GM21423 (cell line): ENCODE results near the gene CD209.
"Not testable (repeated sequence)": the region's sequence is repeated elsewhere in the genome, so short reads cannot be mapped to it uniquely, and the experiment has no call there.

Experiments
- ATAC-seq: cut with Tn5 transposase; IDR thresholded peaks from one replicate; pipeline ENCODE4 v1.9.1; 2021; ENCODE audit warnings: mild to moderate bottlenecking, moderate library complexity; ENCODE audit not compliant: unreplicated experiment

CD209 gene, protein sequence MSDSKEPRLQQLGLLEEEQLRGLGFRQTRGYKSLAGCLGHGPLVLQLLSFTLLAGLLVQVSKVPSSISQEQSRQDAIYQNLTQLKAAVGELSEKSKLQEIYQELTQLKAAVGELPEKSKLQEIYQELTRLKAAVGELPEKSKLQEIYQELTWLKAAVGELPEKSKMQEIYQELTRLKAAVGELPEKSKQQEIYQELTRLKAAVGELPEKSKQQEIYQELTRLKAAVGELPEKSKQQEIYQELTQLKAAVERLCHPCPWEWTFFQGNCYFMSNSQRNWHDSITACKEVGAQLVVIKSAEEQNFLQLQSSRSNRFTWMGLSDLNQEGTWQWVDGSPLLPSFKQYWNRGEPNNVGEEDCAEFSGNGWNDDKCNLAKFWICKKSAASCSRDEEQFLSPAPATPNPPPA

DNA sequence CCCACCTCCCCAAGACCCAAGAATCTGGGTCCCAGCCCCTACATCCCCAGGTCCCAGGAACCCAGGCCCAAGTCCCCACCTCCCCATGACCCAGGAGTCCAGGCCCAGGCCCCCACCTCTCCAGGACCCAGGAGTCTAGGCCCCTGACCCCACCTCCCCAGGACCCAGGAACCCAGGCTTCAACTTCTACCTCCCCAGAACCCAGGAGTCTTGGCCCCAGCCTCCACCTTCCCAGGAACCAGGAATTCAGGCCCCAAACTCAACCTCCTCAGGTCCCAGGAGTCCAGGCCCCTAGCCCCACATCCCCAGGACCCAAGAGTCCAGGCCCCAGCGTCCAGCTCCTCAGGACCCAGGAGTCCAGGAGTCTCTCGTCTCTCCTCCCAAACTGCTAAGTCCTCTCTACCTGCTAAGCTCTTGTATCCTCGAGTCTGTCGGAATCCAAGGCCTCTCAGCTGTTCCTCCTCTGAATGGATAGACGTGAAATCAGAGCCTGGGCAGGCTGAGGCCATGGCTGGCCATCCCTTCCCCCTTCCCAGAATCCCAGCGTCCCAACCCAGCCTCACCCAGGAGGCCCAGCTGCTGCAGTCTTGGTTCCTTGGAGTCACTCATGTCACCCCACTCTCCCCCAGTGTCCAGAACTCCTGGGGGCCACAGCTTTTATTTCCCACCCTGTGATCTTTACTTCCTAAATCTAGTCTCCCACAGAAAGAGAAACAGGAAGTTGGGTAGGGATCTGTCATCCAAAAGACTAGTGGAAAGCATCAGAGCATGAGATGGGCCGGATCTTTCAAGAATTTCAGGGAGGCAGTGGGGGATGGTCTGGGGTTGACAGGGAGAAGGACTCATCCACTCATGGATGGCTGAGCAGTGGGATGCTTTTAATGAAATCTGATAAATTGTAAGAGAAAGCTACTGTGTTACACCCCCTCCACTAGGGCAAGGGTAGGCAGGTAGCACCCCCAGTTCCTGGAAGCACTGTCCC lies at the start of gene CD209:
Gene CD209 (minus strand): TSS at position 632 of the 982 bp plus-strand sequence. CDS start 23 bp downstream, at position 609.
- ATAC-seq = no peak

DNA sequence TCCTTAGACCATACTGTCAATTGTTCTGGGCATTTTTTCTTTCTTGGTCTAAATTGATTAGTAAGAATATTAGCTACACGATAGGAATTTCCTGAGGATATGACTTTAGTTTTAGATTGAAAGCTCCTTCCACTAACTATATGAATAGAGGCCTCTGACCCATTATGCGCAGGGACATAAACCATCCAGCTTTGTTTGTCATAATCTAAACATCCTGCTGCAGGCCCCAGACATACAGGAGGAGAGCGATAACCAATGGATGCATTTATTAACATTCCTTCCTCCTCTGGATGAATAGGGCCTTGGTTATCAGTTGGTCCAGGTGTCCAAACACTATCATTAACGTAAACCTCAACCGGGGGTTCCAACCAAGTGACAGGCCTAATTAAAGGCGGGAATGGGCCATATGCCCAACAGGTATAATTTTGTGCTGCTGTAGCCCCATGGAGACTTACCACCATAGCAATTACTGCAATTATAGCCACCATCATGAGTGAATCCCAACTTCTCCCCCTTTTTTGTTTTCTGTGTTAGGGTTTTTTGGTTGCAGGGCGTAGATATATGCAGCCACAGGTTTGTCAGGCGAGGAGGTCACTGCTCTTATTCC lies 48.3 kb upstream of the CD209 start:
- ATAC-seq = no peak

DNA sequence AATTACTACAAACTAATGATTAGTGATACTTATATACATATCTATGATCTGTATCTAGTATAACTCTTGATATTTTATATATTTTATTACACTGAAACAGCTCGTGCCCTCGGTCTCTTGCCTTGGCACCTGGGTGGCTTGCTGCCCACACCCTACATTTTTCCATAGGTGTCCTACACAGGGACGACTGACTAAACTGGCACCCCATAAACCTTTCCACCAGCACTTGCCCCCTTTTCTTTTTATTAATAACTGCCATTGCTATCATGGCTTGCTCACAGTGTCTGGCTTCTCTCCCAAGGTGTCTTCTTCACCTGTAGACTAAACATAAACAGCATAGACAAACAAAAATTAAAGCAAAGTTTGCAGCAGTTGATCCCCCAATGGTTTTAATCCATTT lies 46.2 kb upstream of the CD209 start:
- ATAC-seq = no peak

DNA sequence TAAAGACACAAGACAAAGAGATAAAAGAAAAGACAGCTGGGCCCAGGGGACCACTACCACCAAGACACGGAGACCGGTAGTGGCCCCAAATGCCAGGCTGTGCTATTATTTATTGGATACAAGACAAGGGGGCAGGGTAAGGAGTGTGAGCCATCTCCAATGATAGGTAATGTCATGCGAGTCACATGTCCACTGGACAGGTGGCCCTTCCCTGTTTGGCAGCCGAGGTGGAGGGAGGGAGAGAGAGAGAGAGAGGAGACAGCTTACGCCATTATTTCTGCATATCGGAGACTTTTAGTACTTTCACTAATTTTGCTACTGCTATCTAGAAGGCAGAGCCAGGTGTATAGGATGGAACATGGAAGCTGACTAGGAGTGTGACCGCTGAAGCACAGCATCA lies 45.4 kb upstream of the CD209 start:
- not testable (repeated sequence) for ATAC-seq

DNA sequence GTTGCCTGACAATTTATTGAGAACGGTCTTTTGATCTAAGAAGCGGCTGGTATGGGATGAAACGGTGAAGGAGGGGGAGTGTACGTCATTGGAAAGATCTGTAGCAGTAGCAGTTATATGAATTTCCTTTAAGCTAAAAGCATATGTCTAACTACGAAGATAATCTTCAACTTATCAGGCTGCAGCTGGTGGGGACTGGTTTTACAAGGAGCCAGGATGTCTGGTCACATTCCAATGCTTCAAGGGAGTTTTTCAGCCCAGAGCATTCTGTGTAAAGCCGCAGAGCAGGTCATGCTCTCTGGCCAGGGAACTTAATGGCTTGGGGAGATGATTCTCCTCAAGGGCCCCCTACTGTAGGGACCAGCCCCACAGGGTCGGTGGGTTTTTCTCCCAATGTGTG lies 44.9 kb upstream of the CD209 start:
- no peak for ATAC-seq

DNA sequence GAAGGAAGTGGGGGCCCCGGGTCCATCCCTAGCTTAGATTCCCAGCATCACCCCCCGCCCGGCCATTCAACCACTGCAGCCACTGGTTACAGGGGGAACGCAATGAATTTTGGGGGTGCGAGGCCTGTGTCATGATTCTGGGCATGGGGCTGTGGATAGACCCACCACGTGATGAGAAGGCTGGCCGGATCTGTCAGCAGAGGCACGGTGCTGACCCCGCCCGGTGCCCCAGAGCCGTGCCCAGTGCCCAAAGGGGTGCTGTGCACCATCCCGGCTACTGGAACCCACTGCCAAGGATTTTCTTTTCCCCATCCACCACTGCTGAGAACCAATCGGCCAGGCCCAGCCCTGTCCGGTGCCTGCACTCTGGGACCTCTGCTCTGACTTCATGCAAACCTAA lies 43.1 kb upstream of the CD209 start:
- ATAC-seq = no peak

DNA sequence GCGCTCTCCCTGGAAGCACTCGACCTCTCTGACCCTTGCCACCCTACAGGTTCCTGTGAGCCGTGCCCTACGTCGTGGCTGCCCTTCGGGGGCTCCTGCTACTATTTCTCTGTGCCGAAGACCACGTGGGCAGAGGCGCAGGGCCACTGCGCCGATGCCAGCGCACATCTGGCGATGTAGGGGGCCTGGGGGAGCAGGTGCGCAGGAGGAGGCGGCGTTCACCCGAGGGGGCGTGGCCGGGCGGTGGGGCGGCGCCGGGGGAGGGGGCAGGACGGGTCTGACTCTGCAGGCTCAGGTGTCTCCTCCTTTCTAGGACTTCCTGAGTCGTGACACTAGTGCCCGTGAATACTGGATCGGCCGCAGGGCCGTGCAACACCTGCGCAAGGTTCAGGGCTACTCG lies 42.1 kb upstream of the CD209 start:
- ATAC-seq = no peak

DNA sequence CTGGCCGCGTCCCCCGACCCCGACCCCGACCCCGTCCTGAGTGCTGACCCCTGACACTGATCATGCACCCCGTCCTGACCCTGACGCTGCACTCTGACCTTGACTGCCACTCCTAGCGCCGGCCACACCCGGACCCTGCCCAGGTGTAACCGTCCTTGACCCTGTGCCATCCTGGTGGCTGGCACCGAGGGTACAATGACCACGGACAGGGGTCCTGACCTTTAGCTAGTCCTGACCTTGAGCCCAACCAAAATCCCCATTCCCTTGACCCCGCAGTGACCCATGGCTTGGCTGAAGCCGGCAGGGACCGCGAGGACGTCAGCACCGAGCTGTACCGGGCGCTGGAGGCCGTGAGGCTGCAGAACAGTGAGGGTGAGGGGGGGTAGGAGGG lies 41.6 kb upstream of the CD209 start:
- ATAC-seq = no peak

DNA sequence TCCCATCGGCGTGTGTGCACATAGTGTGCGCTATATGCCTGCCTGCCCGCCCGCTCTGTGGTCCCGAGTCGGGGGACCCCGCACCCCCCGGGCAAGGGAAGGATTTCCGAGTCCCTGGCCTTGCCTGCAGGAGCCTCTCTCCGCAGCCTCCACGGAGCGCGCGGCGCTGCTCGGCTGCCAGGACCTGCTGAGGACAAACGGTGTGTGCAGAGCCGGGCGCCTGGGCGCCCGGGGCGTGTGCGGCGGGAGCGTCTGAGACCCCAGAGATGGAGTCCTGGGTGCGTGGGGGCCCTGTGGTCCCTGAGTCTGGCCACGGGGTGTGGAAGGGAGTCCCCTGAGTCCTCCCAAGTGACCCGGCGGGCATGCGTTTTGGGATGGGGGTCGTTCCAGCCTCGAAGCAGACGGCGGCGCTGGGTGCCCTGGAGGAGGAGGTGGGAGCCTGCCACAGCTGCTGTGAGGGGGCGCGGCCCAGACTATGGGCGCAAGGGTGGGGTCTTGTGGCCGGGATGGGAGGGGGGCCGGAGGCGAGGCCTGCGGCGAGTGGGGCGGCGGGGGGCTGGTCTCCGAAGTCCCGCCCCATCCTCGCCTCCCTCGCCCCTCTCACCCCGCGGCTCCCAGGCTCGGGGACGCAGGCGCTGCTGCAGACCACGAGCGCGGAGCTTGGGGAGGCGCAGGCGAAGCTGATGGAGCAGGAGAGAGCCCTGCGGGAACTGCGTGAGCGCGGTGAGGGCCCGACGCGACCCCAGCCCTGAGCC lies 41.0 kb upstream of the CD209 start:
- no peak for ATAC-seq

DNA sequence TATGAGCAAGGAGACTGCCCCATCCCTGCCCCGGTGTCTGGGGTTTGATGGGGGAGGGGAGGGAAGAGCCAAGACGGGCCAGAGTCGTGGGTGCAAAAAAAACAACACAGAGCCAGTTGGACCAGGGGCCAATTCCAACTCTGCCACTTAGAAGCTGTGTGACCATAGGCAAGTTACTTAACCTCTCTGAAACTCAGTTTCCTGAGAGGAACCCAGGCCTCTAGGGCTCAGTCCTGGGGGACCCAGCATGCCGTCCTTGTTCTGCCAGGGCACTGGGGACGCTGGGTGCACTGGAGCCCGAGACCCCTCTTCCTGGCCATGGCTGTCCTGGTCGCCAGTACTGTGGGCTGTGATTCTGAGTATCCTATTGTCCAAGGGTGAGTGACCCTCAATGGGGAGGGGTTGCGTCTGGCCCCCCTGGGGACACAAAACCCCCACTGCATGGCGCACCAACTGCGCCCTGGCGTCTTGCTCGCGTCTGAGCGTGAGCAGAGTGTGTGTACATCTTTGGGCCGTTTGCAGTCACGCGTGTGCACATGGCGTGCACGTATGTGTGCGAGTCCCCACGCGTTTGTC lies 40.4 kb upstream of the CD209 start:
- no peak for ATAC-seq

DNA sequence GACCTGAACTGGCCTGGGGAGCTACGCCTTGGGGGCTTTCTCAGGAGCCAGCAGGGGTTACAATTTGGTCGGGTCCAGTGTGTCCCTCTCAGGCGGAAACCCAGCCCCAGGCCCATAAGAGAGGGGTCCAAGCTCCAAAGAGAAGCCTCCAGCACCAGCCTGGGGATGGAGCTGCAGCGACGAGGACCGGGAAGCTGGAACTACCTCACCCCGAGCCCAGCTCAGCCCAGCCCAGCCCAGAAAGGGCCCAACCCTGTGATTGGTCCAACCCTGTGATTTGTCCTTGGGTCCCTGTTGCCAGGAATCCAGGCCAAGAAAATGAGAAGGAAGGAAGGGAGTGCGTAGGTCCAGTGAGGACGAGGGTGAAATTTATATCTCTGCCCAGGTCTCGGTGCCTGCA lies 39.8 kb upstream of the CD209 start:
- ATAC-seq = no peak

DNA sequence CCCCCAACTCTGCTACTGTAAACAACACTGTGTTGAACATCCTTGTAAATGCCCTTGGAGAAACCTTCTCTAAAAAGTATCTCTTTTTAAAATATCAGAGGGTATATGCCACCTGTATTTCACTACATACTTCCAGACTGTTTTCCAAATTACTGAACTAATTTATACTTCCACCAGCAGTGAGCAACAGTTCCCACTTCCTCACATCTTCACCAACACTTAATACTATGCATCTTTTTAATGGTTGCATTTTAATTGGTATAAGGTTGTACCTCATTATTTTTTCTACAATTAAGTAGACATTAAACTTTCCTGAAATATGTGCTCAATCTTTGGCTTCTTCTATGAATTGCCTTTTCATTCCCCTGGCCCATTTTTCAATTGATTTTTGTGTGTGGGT lies 37.5 kb upstream of the CD209 start:
- ATAC-seq = no peak

DNA sequence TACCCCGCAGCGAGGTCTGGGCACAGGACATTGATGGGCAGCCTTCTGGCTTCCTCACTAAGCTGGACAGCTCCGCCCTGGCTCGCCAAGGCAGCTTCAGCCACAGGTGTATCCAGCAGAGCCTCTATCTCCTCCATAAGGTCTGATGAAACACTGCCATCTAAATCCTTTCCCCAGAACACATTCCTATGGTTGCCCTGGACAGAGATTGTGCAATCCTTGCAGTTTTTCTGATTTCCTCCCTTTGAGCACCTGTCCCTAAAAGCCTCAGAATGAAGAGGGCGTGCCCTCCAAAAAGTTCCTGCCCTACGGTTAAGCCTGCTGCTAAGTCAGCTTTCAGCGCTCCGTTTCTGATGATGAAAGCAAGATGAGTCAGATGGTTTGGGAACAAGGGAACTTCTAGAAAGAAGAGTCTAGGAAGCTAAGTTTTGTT lies 36.7 kb upstream of the CD209 start:
- no peak for ATAC-seq

DNA sequence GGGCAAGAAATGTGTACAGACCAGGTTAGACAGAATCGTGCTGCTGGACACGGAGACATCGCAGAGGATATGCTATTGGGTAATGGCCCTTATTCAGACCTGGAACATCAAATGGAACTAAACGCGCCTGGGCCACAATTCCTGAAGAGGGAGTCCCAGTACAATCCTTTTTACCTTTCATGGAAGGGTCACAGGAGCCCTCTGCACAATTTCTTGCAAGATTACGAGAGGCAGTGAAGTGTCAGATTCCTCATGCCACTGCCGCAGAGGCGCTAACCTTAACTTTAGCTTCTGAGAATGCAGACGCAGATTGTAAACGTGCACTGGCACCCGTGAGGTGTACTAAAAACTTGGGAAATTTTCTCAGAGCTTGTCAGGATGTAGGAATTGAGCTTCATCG lies 33.8 kb upstream of the CD209 start:
- ATAC-seq = no peak

DNA sequence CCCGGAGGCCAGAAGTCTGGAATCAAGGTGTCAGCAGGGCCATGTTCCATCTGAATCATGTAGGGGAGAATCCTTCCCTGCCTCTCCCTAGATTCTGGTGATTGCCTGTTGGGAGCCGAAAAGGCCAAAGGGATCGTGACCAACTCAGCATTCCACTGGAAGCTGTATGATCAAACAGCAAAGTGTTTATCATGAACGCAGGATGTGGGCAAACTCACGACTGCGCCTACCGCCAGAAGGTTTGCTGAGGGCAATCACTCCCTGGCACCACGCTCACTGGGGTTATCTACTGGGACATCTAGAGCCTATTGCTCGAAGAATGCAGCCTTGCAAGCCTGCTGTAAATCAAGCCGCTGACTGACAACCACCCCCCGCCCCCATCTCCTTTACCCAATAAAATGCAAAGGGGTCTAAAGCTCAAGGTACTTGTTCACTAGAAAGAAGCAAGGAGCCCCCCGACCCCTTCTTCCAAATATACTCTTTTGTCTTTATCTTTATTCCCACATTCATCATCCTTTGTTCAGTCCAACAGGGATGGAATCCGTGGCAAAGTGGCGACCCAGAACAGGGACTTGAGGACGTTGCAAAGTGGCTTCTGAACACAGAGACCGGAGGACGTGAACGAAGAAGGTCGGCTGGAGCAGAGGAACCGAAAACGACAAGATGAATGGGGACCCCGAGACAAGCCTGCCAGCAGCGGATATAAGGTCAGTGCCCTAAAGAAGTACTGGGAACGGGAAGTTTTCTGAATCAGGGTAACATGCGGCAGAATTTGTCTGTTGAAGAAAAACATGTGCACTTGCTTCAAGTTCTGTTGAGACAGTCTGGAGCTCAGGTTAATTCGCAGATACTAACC lies 32.5 kb upstream of the CD209 start:
- no peak for ATAC-seq

DNA sequence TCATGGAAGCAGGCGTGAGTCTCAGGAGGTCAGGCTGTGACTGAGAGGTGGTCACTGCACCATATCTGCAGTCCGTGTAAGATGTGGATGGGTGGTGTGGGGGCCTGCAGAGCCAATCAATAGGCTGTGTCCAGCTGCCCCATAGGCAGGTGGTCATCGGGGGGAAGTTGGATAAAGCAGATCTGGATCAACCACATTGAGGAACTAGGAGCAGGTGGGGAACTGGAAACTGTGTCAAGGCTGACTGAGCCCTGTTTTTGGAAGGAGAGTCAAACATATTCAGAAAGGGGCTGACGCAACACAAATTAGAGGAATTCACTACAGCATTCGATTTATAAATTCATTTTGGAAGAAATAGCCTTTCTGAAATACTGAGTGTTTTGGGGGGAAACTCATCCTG lies 30.7 kb upstream of the CD209 start:
- no peak for ATAC-seq

DNA sequence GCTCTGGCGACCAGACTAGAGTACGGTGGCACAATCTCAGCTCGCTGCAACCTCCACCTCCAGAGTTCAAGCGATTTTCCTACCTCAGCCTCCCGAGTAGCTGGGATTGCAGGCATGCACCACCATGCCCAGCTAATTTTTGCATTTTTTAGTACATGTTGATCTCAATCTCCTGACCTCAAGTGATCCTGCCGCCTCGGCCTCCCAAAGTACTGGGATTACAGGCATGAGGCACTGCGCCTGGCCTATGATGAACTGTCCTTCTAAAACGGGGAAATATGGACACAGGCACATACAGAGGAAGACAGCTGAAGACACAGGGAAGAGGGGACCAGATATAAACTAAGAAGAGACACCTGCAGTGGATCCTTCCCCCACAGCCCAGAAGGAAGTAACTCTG lies 28.4 kb upstream of the CD209 start:
- no peak for ATAC-seq

DNA sequence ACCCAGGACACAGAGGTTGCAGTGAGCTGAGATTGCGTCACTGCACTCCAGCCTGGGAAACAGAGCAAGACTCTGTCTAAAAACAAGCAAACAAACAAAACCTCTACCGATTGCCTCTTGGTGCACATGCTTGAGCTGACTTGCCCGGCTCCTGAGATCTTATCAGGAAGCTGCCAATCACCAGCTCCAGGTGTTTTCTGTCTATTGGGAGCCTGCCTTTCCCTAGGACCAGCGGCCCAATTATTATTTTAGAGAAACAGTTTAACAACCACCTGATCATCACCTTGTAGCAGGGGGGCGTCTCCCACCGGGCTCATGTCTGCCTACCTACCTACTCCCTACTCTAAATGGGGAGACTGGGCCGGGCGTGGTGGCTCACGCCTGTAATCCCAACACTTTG lies 26.5 kb upstream of the CD209 start:
- no peak for ATAC-seq

DNA sequence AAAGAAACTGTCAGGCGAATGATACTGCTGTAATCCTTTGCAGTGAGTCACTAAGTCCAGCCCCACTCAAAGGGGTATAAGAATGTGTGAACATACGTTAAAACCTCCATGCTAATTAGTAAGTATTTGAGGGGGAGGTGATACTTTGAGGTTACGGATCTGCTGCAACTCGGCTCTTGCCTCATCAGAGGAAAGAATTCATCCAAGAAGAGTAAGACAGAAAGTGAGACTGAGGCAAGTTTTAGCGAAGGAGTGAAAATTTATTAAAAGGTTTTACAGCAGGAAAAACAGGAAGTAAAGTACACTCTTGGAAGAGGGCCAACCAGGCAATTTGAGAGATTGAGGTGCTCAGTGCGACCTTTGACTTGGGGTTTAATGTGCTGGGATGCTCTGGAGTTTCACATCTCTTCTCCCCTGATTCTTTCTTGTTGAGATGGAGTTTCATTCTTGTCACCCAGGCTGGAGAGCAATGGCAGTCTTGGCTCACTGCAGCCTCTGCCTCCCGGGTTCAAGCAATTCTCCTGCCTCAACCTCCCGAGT lies 25.5 kb upstream of the CD209 start:
- ATAC-seq = no peak
